Renal cortical epithelial cell (primary cell): Measurements from ENCODE around the gene PIK3CG. TPM values are rescaled to one million over a fixed set of nuclear protein-coding genes. Genes with fewer than 3 reads are reported as not detected.
"Not testable (repeated sequence)": the region's sequence is repeated elsewhere in the genome, so short reads cannot be mapped to it uniquely, and the experiment has no call there.

Experiments used
- DNase-seq: peaks from one replicate; pipeline ENCODE4 v3.0.0-alpha.2; 2011; ENCODE audit warnings: low read depth
- total RNA-seq: library from RNA; depleted of rRNA; stranded (reverse); fragments of >200 nt; gene quantifications from 2 replicates; pipeline ENCODE4 v1.2.3, GENCODE V29; 2014

Gene PIK3CG
- total RNA-seq, 1 donor from 2014 or later, result not detected

GRCh38 chr7:106887421-106887820 lies 22.3 kb downstream of the PIK3CG start:
- no peak for DNase-seq

GRCh38 chr7:106888204-106888603 lies 23.1 kb downstream of the PIK3CG start:
- no peak for DNase-seq

- DNase-seq, result no peak
Observed at GRCh38 chr7:106890952-106891351, 25.9 kb downstream of the PIK3CG start.

GRCh38 chr7:106891548-106892410 lies 26.7 kb downstream of the PIK3CG start:
- DNase-seq, result no peak

GRCh38 chr7:106893591-106893990 lies 28.5 kb downstream of the PIK3CG start:
- no peak for DNase-seq

- DNase-seq, result no peak
Observed at GRCh38 chr7:106895246-106895864, 30.3 kb downstream of the PIK3CG start.

- no peak for DNase-seq
Observed at GRCh38 chr7:106896231-106896630, 31.1 kb downstream of the PIK3CG start.

GRCh38 chr7:106897553-106897952 lies 32.5 kb downstream of the PIK3CG start:
- not testable (repeated sequence) for DNase-seq

GRCh38 chr7:106898967-106899366 lies 33.9 kb downstream of the PIK3CG start:
- DNase-seq, result not testable (repeated sequence)

GRCh38 chr7:106901828-106902441 lies 36.9 kb downstream of the PIK3CG start:
- no peak for DNase-seq

GRCh38 chr7:106905734-106906133 lies 40.7 kb downstream of the PIK3CG start:
- DNase-seq, result no peak

GRCh38 chr7:106911959-106912358 lies 46.9 kb downstream of the PIK3CG start:
- DNase-seq, result no peak

- no peak for DNase-seq
Observed at GRCh38 chr7:106914018-106914607, 49.0 kb downstream of the PIK3CG start.

GRCh38 chr7:106915407-106915806 lies 50.3 kb downstream of the PIK3CG start:
- DNase-seq, result no peak

GRCh38 chr7:106915873-106916272 lies 50.8 kb downstream of the PIK3CG start:
- no peak for DNase-seq

- DNase-seq, result no peak
Observed at GRCh38 chr7:106916679-106917078, 51.6 kb downstream of the PIK3CG start.

GRCh38 chr7:106918991-106919390 lies 53.9 kb downstream of the PIK3CG start:
- no peak for DNase-seq

GRCh38 chr7:106924468-106924867 lies 59.4 kb downstream of the PIK3CG start:
- DNase-seq, result not testable (repeated sequence)

GRCh38 chr7:106926892-106927291 lies 61.8 kb downstream of the PIK3CG start:
- DNase-seq, result no peak

GRCh38 chr7:106927536-106927935 lies 62.5 kb downstream of the PIK3CG start:
- no peak for DNase-seq

GRCh38 chr7:106929616-106930015 lies 64.5 kb downstream of the PIK3CG start:
- DNase-seq, result not testable (repeated sequence)

GRCh38 chr7:106936236-106936635 lies 71.2 kb downstream of the PIK3CG start:
- DNase-seq, result no peak
